Stimulated activated CD4-positive, alpha-beta T cell treated with anti-CD3 and anti-CD28 coated beads, Interleukin-4, amount 100 ng/mL, for 48 hours (primary cell): ENCODE results near the gene POP4.
A peak's percentile ranks its signal among the peaks of the same experiment; 100 is the strongest.
"Not testable (repeated sequence)": the region's sequence is repeated elsewhere in the genome, so short reads cannot be mapped to it uniquely, and the experiment has no call there.

Source experiments
- DNase-seq, 2 donors: peaks; one replicate each; pipeline ENCODE4 v3.0.0-alpha.2; 2020; ENCODE audit warnings: low read depth in 2 of 2

The POP4 gene

DNA sequence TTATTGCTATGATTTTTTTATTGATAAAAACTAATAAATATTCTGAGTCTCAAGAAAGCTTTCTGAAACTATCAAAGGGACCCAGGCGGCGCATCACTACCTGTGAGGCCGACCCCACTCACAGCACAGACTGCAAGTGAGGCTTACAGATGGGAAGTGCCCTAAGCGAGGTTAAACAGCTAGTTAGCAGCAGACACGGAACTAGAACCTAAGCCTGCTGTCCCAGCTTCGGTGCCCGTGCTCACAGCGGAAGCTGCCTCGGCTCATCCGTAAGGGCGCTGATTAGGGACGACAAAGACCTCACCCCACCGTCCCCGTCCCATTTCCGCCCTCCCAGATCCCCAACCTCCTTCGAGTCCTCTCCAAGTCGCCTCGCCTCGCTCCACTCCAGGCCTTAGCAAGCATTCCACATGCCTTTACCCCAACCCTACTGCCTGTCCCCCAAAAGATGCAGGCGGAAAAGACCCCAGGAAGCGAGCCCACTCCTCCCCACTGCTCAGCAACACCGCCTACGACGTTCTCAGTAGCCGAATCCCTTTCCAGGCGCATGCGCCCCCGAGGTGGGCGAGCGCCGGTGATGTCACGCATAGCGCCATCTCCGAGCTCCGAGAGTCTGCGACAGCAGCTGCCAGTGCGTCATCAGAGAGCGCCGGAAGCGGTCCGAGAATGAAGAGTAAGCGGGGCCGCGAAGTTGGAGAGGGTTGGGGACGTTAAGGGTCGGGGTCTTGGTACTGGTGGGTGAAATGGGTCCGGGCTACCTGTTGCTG lies at the start of gene POP4:
Gene POP4, plus strand, starts transcription at position 631 of the 767 bp plus-strand sequence. Its CDS starts 36 bp downstream, at position 667.
- DNase-seq = peak; percentile 97 to 98

GRCh38 chr19:29559110-29559509 lies 47.0 kb upstream of the POP4 start:
- not testable (repeated sequence) for DNase-seq

DNA sequence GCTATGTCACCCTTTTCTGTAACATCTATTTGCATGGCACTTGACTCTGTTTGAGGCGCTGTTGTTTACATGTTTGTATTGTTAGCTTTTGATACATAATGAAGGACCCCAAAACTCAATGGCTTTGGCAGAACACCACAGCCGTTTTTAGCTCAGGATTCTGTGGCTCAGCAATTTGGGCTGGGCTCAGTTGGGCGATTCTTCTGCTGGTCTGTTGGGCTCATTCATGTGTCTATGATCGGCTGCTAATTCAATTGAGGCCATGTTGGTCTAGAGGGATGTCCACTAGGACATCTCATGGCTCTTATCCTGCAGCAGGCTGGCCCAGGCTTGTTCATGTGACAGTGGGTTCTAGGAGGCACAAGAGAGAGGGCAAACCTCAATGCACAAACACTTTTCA lies 46.3 kb upstream of the POP4 start:
- DNase-seq = no peak

DNA sequence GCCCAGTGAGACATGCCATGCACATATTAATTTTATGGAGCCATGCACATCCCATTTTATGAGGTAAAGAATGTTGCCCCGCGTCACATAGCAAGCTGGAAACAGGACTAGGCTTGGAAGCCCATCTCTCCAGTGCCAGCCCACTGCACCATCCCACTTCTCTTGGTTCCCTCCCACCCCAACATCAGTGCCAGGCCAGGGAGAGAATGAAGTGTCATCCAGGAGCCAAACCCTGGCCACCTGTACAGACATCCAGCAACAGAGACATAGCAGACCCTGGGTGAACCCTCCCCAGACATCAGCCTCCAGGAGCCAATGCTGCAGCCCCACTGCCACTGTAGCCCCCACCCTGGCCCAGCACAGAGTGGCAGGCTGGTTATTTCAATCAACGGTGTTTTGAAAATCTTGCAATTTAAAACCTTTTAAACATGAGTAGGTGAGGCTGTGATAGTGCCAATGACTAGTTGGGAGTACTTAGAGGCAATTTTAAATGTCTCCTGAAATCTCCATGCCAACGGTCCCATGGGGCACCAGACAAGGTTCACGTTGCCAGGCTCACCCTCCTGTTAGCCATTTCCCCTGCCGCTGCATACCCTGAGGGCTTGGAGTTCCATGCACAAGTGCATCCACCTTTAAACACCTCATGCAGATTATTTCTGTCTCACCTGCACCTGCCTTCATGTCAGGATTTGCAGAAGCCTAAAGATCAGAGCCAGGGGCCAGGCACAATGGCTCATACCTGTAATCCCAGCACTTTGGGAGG lies 45.6 kb upstream of the POP4 start:
- DNase-seq = no peak

DNA sequence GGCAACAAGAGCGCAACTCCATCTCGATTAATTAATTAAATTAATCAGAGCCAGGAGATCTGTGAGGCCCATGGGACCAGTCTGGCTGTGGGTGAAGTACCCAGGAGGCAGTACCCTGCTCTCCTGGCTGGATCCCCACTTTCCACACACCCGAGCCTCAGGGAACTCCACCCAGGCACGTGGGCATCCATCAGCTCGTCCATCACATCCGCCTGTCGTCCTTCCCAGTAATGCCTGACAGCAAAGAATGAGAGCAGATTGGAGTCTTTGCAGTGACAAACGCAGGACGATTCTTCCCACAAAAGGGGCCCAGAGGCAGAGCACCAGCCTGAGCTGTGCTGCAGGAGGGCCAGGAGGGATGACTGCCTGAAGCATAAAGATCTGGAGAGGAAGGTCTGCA lies 44.5 kb upstream of the POP4 start:
- no peak for DNase-seq

- no peak for DNase-seq
Observed at GRCh38 chr19:29562299-29563297, 43.5 kb upstream of the POP4 start.

- no peak for DNase-seq
Observed at GRCh38 chr19:29563486-29564101, 42.5 kb upstream of the POP4 start.

DNA sequence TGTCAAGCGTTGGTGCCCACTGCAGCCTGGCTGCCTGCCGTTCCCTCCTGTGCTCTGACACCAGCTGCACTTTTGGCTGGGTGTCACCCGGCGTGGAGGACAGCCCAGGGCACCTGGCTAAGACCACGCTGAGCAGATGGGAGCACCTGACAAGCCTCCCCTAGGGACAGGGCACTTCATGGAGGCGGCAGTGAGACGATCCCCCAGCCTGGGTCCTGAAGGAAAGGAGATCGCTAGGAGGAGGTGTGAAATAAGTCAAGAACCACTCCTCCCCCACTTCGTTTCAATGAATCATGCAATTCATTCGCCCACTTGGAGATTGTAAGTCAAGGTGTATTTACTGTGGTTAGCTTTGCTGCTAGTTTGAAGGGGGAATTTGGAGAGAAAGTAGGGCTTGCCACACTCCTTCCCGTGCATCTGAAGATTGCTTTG lies 41.5 kb upstream of the POP4 start:
- no peak for DNase-seq

DNA sequence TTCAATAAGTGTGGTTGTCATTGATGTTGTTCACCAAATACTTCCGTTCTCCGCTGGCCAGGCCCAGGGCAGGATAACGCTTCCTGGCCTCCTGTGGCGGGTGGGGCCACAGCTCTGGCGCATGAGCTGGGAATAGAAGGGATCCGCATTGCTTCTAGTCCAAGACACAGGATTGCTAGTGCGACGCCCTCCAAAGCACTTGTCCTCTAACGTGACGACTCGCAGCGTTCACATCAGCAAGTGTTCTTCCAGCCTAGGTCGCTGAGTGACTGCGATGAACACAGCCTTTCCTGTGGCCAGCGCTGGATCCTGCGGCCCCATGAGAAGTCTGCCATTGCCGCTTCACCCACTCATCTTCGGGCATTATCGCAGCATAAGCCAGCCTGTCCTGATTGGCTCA lies 40.9 kb upstream of the POP4 start:
- DNase-seq = no peak

DNA sequence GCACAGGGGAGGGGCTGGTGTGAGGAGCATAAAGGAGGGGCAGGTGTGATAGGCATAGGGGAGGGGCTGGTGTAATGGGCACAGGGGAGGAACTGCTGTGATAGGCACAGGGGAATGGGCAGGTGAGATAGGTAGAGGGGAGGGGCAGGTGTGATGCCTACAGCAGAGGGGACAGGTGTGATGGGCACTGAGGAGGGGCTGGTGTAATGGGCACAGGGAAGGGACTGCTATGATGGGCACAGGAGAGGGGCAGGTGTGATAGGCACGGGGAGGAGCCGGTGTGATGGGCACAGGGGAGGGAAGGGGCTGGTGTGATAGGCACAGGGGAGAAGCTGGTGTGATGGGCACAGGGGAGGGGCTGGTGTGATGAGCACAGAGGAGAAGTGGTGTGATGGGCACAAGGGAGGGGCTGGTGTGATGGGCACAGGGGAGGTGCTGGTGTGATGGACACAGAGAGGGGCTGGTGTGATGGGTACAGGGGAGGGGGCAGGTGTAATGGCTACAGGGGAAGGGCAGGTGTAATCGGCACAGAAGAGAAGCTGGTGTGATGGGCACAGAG lies 39.5 kb upstream of the POP4 start:
- DNase-seq = no peak

DNA sequence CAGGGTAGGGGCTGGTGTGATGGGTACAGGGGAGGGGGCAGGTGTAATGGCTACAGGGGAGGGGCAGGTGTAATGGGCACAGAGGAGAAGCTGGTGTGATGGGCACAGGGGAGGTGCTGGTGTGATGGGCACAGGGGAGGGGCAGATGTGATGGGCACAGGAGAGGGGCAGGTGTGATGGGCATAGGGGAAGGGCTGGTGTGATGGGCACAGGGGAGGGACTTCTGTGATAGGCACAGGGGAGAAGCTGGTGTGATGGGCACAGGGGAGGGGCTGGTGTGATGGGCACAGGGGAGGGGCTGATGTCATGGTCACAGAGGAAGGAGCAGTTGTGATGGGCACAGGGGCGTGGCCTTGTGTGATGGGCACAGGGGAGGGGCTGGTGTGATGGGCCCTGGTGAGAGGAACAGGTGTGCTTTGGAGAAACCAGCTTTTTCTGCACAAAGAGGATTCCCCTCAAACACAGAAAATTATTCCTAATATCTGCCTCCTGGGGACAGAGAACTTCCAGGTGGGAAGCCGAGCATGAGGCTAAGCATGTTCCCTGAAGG lies 38.6 kb upstream of the POP4 start:
- no peak for DNase-seq

GRCh38 chr19:29568036-29569025 lies 37.8 kb upstream of the POP4 start:
- no peak for DNase-seq

DNA sequence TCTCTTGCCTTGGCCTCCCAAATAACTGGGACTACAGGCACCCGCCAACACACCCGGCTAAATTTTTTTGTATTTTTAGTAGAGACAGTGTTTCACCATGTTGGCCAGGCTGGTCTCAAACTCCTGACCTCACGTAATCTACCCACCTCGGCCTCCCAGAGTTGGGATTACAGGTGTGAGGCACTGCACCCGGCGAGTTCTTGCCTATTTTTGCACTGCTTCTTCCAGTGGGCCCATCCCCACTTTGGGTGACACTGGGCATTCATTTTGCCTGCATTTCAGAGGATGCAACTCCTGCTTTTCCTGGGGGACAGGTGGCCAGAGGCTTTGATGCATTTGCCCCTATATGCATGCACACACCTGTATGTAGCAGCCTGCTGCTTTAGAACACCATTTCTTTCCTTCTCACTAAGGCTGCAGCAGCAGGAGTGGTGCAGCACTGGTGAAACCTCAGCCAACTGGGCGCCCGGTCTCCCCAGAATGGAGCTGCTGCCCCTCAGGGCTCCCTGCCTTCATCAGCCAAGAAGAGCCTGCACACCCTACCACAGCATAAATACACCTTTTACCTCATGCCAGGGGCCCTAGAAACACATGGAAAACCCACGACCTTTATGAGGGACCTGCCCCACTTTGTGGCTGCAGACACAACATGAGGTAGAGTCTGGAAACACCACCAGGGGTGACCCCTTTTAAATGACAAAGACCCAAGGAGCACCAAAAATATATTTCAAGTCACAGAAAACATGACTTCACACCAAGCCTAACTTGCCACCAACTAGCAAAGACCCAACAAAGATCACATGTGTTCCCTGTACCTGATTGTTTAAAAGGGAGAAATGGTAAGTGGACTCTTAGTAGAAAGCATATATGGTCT lies 36.8 kb upstream of the POP4 start:
- DNase-seq = no peak

DNA sequence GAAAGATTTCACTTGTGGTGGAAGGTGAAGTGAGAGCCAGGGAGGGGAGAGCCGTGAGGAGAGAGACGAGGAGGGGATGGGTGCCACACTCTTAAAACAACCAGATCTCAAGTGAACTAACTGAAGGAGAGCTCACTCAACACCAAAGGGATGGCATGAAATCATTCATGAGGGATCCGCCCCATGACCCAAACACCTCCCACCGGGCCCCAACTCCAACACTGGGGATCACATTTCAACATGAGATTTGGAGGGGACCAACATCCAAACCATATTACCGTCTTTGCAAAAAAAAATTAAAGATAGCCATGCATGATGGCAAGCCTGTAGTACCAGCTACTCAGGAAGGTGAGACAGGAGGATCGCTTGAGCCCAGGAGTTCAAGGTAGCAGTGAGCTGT lies 34.9 kb upstream of the POP4 start:
- no peak for DNase-seq

- DNase-seq = no peak
Observed at GRCh38 chr19:29573486-29573885, 32.6 kb upstream of the POP4 start.

DNA sequence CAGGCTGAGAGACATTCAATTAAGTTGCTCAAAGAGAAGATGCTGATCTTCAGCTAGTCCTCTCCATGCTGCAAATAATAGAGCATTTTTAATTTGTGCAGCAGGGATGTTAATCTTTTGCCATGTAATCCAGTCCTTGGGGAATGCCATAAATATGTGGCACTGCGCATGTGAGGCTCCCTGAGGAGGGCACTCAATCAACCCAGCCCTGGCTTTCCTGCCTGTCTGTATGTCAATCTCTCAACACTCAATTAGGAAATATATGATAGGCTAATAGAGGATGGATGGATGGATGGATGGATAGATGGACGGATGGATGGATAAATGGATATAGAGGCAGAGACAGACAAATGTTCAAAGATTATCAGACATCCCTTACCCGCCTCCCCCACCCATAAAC lies 31.6 kb upstream of the POP4 start:
- no peak for DNase-seq

- no peak for DNase-seq
Observed at GRCh38 chr19:29576046-29576606, 30.0 kb upstream of the POP4 start.
